Tibial nerve (tissue), 4 donors: Measurements from ENCODE around the gene KRTAP5-5. TPM values are rescaled to one million over a fixed set of nuclear protein-coding genes. Genes with fewer than 3 reads are reported as not detected.
"Not testable (repeated sequence)": the region's sequence is repeated elsewhere in the genome, so short reads cannot be mapped to it uniquely, and the experiment has no call there.

Experiments used
- DNase-seq, 2 donors: peaks; one replicate each; pipeline ENCODE4 v3.0.0-alpha.2; 2019; ENCODE audit warnings: low spot score in 2 of 2
- H3K27ac ChIP-seq, 4 donors: fragments of 200-600 bp; sonication (generic) in 3 of 4; one replicate each; pipeline ENCODE4 v1.5.1; 2017 to 2019; ENCODE audit warnings: mild to moderate bottlenecking in 1 of 4
- H3K27me3 ChIP-seq, 2 donors: fragments of 200-600 bp; sonication (generic) in 1 of 2; one replicate each; pipeline versions ENCODE4 v1.5.1 to v1.6.0; 2017 to 2019
- H3K36me3 ChIP-seq, 3 donors: fragments of 200-600 bp; sonication (generic); one replicate each; pipeline ENCODE4 v1.5.1; 2018 to 2019
- H3K4me1 ChIP-seq, 4 donors: fragments of 200-600 bp; sonication (generic) in 3 of 4; one replicate each; pipeline ENCODE4 v1.5.1; 2017 to 2019
- H3K4me3 ChIP-seq, 4 donors: fragments of 200-600 bp; sonication (generic) in 3 of 4; one replicate each; pipeline ENCODE4 v1.5.1; 2017 to 2019; ENCODE audit warnings: mild to moderate bottlenecking in 1 of 4, moderate library complexity in 1 of 4
- H3K9me3 ChIP-seq, 4 donors: fragments of 200-600 bp; sonication (generic) in 3 of 4; one replicate each; pipeline ENCODE4 v1.5.1; 2017 to 2019
- EP300 ChIP-seq, 2 donors: sonication (generic); formaldehyde crosslinking; IDR thresholded peaks; one replicate each; pipeline ENCODE4 v1.6.1; 2017; ENCODE audit warnings: antibody characterized with exemption in 2 of 2, mild to moderate bottlenecking in 1 of 2
- POLR2A ChIP-seq, 2 donors: fragments of 450-650 bp; IDR thresholded peaks; one replicate each; pipeline ENCODE4 v1.6.1; 2017; ENCODE audit warnings: antibody characterized with exemption in 2 of 2, mild to moderate bottlenecking in 2 of 2, moderate library complexity in 2 of 2
- WGBS, 2 donors: methylation state at CpG; one replicate each; pipeline ENCODE4 v1.1.5; 2018; 5-methylcytosine and 5-hydroxymethylcytosine counted together
- total RNA-seq, 4 donors: library from RNA; depleted of rRNA; stranded (reverse); fragments of >200 nt; gene quantifications; one replicate each; pipeline ENCODE4 v1.1.0, GENCODE V29; 2016
- TF ChIP-seq, protein P1 (sequence below), 5 experiments: fragments of 200-600 bp in 3 of 5; fragments of 450-650 bp in 2 of 5; sonication (generic) in 3 of 5; IDR thresholded peaks; one replicate each; pipeline ENCODE4 v1.5.1; 2016 to 2019; ENCODE audit warnings: antibody characterized with exemption in 5 of 5, mild to moderate bottlenecking in 3 of 5, moderate library complexity in 2 of 5

Gene KRTAP5-5
- total RNA-seq, 4 donors from 2014 or later: not detected

DNA sequence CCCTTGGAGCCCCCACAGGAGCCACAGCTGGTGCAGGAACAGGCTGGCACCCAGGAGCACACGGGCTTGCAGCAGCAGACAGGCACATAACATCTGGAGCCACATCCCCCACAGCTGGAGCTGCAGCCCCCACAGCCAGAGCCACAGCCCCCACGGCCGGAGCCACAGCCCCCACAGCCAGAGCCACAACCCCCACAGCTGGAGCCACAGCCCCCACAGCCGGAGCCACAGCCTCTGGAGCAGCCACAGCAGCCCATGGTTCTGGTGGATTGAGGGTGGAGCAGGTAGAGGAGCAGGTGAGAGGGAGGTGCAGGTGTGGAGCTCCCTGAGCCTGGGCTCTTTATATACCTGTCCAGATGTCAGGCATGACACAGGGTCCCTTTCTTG lies 31.6 kb upstream of the KRTAP5-5 start, which contains the start of gene KRTAP5-2:
Gene KRTAP5-2 (minus strand): TSS at position 301 of the 387 bp plus-strand sequence. CDS start 44 bp downstream, at position 257.
- WGBS, 2 donors: 70% methylated on average over 1 of the region's 4 CpGs; no CpG with 5 or more reads in 1 of the 2 donors
- peaks cover 0 to 22% of the 10 kb centered on the region in 2 donors for H3K27me3 ChIP-seq
- no peaks in the 10 kb centered on the region for H3K4me1 ChIP-seq
- no peak within 1 kb of the TSS for H3K27ac ChIP-seq
- H3K9me3 ChIP-seq: no peaks in the 10 kb centered on the region
- DNase-seq: no peak
- no peaks in the 10 kb centered on the region for H3K36me3 ChIP-seq
- TF ChIP-seq POLR2A (IDR thresholded peaks at IDR 0.05): no peak
- TF ChIP-seq, protein P1, sequence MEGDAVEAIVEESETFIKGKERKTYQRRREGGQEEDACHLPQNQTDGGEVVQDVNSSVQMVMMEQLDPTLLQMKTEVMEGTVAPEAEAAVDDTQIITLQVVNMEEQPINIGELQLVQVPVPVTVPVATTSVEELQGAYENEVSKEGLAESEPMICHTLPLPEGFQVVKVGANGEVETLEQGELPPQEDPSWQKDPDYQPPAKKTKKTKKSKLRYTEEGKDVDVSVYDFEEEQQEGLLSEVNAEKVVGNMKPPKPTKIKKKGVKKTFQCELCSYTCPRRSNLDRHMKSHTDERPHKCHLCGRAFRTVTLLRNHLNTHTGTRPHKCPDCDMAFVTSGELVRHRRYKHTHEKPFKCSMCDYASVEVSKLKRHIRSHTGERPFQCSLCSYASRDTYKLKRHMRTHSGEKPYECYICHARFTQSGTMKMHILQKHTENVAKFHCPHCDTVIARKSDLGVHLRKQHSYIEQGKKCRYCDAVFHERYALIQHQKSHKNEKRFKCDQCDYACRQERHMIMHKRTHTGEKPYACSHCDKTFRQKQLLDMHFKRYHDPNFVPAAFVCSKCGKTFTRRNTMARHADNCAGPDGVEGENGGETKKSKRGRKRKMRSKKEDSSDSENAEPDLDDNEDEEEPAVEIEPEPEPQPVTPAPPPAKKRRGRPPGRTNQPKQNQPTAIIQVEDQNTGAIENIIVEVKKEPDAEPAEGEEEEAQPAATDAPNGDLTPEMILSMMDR (IDR thresholded peaks at IDR 0.05): no peak
- no peak for TF ChIP-seq EP300 (IDR thresholded peaks at IDR 0.05)
- H3K4me3 ChIP-seq: no peak within 1 kb of the TSS

DNA sequence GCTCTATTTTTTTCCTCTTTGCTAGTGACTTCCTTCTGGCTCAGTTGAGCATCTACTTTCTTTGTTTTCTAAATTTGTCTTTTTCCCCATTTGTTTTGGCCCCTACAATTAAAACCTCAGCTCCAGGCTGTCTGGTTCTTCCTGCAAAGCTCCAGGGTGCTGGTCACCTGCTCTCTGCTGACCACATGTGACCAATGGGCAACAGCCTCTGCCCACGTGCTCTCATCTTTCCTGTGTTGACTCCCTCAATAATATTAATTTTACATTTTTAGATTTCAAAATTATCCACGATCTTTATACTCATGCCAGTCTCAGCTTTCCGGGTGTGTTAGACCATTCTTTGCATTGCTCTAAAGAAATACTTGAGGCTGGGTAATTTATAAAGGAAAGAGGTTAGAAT lies 31.2 kb upstream of the KRTAP5-5 start:
- not testable (repeated sequence) for H3K36me3 ChIP-seq, DNase-seq, H3K9me3 ChIP-seq, H3K4me1 ChIP-seq, H3K27ac ChIP-seq, H3K4me3 ChIP-seq
- WGBS, 2 donors: 79 to 90% methylated on average over 3 of the region's 3 CpGs
- H3K27me3 ChIP-seq: peaks cover 0 to 19% of the 10 kb centered on the region in 2 donors

DNA sequence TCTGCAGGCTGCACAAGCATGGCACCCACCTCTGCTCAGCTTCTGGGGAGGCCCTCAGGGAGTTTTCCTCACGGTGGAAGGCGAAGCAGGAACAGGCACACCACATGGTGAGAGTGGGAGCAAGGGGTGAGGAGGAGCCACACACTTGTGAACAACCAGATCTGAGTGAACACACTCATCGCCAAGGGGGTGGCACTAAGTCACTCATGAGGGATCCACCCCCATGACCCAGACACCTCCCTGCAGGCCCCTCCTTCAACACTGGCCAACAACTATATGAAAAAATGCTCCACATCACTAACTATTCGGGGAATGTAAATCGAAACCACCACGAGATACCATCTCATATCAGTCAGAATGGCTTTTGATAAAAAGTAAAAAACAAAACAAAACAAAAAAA lies 30.8 kb upstream of the KRTAP5-5 start:
- no peaks in the 10 kb centered on the region for H3K4me1 ChIP-seq
- TF ChIP-seq EP300 (IDR thresholded peaks at IDR 0.05) (no peak), POLR2A (IDR thresholded peaks at IDR 0.05) (no peak)
- TF ChIP-seq, protein P1 (IDR thresholded peaks at IDR 0.05): no peak
- H3K9me3 ChIP-seq: no peaks in the 10 kb centered on the region
- DNase-seq: no peak
- no peaks in the 10 kb centered on the region for H3K36me3 ChIP-seq
- H3K27me3 ChIP-seq: peaks cover 0 to 15% of the 10 kb centered on the region in 2 donors
- H3K4me3 ChIP-seq: no peak overlapping the region
- WGBS, 2 donors: 59 to 68% methylated on average over 5 to 6 of the region's 6 CpGs
- no peak overlapping the region for H3K27ac ChIP-seq

DNA sequence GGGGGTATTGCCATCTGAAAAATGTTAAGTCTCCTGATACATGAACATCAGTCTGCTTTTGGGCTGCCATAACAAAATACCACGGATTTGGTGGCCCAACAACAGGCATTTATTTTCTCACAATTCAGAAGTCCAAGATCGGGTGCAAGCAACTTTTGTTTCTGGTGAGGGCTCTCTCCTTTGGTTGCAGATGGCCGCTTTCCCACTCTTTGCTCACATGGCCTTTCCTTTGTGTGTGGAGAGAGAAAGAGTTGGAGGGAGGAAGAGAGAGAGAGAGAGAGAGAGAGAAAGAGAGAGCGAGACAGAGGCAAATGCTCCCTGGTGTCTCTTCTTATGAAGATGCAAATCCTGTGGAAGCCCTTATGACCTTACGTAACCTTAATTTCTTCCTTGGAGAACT lies 28.9 kb upstream of the KRTAP5-5 start:
- Histone ChIP-seq H3K27me3 (peaks cover 0 to 13% of the 10 kb centered on the region in 2 donors), H3K36me3 (no peaks in the 10 kb centered on the region), H3K4me3 (no peak overlapping the region), H3K27ac (no peak overlapping the region), H3K9me3 (no peaks in the 10 kb centered on the region), H3K4me1 (no peaks in the 10 kb centered on the region)
- DNase-seq: no peak
- TF ChIP-seq EP300 (IDR thresholded peaks at IDR 0.05) (no peak), POLR2A (IDR thresholded peaks at IDR 0.05) (no peak)
- TF ChIP-seq, protein P1 (IDR thresholded peaks at IDR 0.05): no peak
- 67 to 68% methylated on average over 5 of the region's 5 CpGs for WGBS, 2 donors

DNA sequence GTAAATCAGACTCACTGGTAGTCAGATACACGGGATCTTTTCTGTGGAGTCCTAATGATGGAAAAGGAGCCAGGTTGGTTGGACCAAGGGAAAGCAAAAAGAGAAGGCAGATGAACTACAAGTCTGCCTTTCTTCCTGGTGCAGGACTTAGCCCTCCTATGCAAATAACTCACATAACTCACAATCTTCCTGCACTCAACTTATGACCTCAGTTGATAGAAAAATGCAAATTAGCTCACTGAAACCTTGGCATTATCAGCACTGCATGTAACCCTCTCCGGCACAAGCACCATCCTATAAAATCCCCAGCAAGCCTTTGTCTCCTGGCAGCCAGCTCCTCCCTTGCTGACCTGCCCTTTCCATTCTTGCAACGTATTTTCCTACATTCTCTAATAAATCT lies 27.9 kb upstream of the KRTAP5-5 start:
- not testable (repeated sequence) for H3K4me1 ChIP-seq, H3K27ac ChIP-seq, DNase-seq, H3K9me3 ChIP-seq, H3K36me3 ChIP-seq, H3K4me3 ChIP-seq
- peaks cover 0 to 18% of the 10 kb centered on the region in 2 donors for H3K27me3 ChIP-seq
- WGBS, 2 donors: 64 to 69% methylated on average over 3 of the region's 3 CpGs

DNA sequence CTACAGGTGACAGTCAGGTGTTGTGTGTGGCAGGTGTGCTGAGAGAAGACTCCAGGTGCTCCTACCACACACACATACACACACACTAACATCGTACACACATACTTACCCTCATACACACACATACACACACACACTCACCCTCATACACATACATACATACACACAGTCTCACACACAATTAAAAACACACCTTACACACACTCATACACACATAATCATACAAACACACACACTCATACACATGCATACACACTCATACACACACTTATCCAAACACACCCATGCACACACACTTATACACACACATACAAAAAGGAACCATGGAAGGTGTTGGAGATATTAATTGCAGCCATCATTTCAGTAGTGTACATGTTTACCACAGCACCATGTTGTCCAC lies 25.9 kb upstream of the KRTAP5-5 start:
- no peak for TF ChIP-seq POLR2A (IDR thresholded peaks at IDR 0.05)
- TF ChIP-seq, protein P1 (IDR thresholded peaks at IDR 0.05): no peak
- no peak for DNase-seq
- Histone ChIP-seq H3K4me1 (no peaks in the 10 kb centered on the region), H3K36me3 (no peaks in the 10 kb centered on the region), H3K4me3 (no peak overlapping the region), H3K27ac (no peak overlapping the region), H3K9me3 (no peaks in the 10 kb centered on the region), H3K27me3 (peaks cover 0 to 10% of the 10 kb centered on the region in 2 donors)
- 73 to 87% methylated on average over 1 of the region's 1 CpG for WGBS, 2 donors
